Endothelial cell of umbilical vein (primary cell): Measurements from ENCODE around the gene TGFBR3. TPM values are rescaled to one million over a fixed set of nuclear protein-coding genes. Genes with fewer than 3 reads are reported as not detected.

Source experiments
- BruUV-seq: library from RNA; stranded (reverse); fragments of 400-500 nt; replicated peaks from 2 replicates; lab custom pipeline; 2021; lab: Mats Ljungman, UMichigan
- CTCF ChIA-PET: fragments of 300-600, 350-600 bp; sonication (Branson Sonifier 250); formaldehyde crosslinking; loops from one replicate; lab custom pipeline; 2021; ENCODE audit warnings: antibody characterized with exemption, inconsistent platforms; lab: Charles Lee
- POLR2A ChIA-PET: fragments of 300-600, 350-600 bp; sonication (Branson Sonifier 250); formaldehyde crosslinking; loops from one replicate; lab custom pipeline; 2021; ENCODE audit warnings: antibody characterized with exemption, inconsistent platforms; lab: Charles Lee
- DNase-seq: peaks from one replicate; pipeline ENCODE4 v3.0.0-alpha.2; 2011; ENCODE audit warnings: low read depth, low spot score
- FAIRE-seq: peaks from 2 replicates; lab custom pipeline; 2011; peaks lifted over from hg19 to GRCh38; lab: Jason Lieb, UNC
- H2AFZ ChIP-seq: 2 replicates; pipeline ENCODE4 v1.6.0; 2012; ENCODE audit warnings: low read depth, low read length, control low read depth, inconsistent platforms
- H3K27ac ChIP-seq: 2 replicates; pipeline ENCODE4 v1.5.1; 2011; ENCODE audit warnings: low read depth, mild to moderate bottlenecking, control low read depth, low read length, moderate library complexity; ENCODE audit not compliant: insufficient read depth
- H3K27me3 ChIP-seq, 2 experiments: 2 replicates each; pipeline versions ENCODE4 v1.6.0 to v1.6.1; 2011; ENCODE audit warnings: low read length in 2 of 2, mixed read lengths in 1 of 2; ENCODE audit not compliant: control insufficient read depth in 2 of 2, insufficient read depth in 2 of 2
- H3K36me3 ChIP-seq, 2 experiments: 2 replicates in 1 of 2; 3 replicates in 1 of 2; pipeline ENCODE4 v1.5.1; 2011; ENCODE audit warnings: low read length in 2 of 2, mild to moderate bottlenecking in 1 of 2, moderate library complexity in 1 of 2; ENCODE audit not compliant: control insufficient read depth in 2 of 2, insufficient read depth in 2 of 2; ENCODE audit errors: extremely low read depth in 1 of 2
- H3K4me1 ChIP-seq: 3 replicates; pipeline ENCODE4 v1.5.1; 2011; ENCODE audit warnings: mild to moderate bottlenecking, low read length; ENCODE audit not compliant: control insufficient read depth, insufficient read depth; ENCODE audit errors: extremely low read depth
- H3K4me2 ChIP-seq: 2 replicates; pipeline ENCODE4 v1.6.1; 2011; ENCODE audit warnings: low read length, control low read depth, mixed read lengths; ENCODE audit not compliant: insufficient read depth
- H3K4me3 ChIP-seq, 3 experiments: fragments of 200-600 bp in 1 of 3; sonication (generic), shearing (Covaris generic) in 1 of 3; replicated peaks in 1 of 3; 2 replicates each; pipeline ENCODE4 v1.5.1; 2011 to 2016; ENCODE audit warnings: control low read depth in 3 of 3, low read length in 3 of 3, mild to moderate bottlenecking in 2 of 3, inconsistent platforms in 1 of 3, low read depth in 1 of 3, moderate library complexity in 1 of 3; ENCODE audit not compliant: insufficient read depth in 1 of 3
- H3K79me2 ChIP-seq: 2 replicates; pipeline ENCODE4 v1.6.0; 2012; ENCODE audit warnings: low read length, inconsistent platforms; ENCODE audit not compliant: control insufficient read depth, insufficient read depth
- H3K9ac ChIP-seq: replicated peaks from 2 replicates; pipeline ENCODE3; 2011; ENCODE audit warnings: low read length, control low read depth; ENCODE audit not compliant: insufficient read depth; ENCODE audit errors: extremely low read depth
- H3K9me1 ChIP-seq: replicated peaks from 3 replicates; pipeline ENCODE4 v1.6.0; 2011; ENCODE audit warnings: mild to moderate bottlenecking, low read length; ENCODE audit not compliant: control insufficient read depth, insufficient read depth; ENCODE audit errors: extremely low read depth
- H3K9me3 ChIP-seq: replicated peaks from 2 replicates; pipeline ENCODE4 v1.5.1; 2012; ENCODE audit warnings: low read length, inconsistent platforms; ENCODE audit not compliant: control insufficient read depth, insufficient read depth
- H4K20me1 ChIP-seq: replicated peaks from 2 replicates; pipeline ENCODE3; 2011; ENCODE audit warnings: mild to moderate bottlenecking, low read length; ENCODE audit not compliant: control insufficient read depth, insufficient read depth; ENCODE audit errors: extremely low read depth
- CTCF ChIP-seq, 2 donors: IDR thresholded peaks; 1 replicate in 1 of 2; 2 replicates in 1 of 2; pipeline ENCODE4 v1.5.1; 2011; ENCODE audit warnings: low read length in 2 of 2, mild to moderate bottlenecking in 2 of 2, moderate library complexity in 2 of 2, control low read depth in 1 of 2, inconsistent platforms in 1 of 2, low read depth in 1 of 2; ENCODE audit not compliant: insufficient read depth in 1 of 2; ENCODE audit errors: extremely low read depth in 1 of 2
- EZH2 ChIP-seq: IDR thresholded peaks from 2 replicates; pipeline ENCODE4 v1.6.1; 2012; ENCODE audit warnings: borderline replicate concordance, low read depth, mild to moderate bottlenecking, moderate library complexity, low read length, inconsistent platforms; ENCODE audit not compliant: severe bottlenecking
- FOS ChIP-seq: IDR thresholded peaks from 2 replicates; pipeline ENCODE4 v1.6.1; 2011; ENCODE audit warnings: mild to moderate bottlenecking, low read length, moderate library complexity, borderline replicate concordance; ENCODE audit not compliant: insufficient read depth
- GATA2 ChIP-seq: IDR thresholded peaks from 2 replicates; pipeline ENCODE4 v1.7.0; 2011; ENCODE audit warnings: low read depth, mild to moderate bottlenecking, moderate library complexity, mixed read lengths, low read length; ENCODE audit not compliant: insufficient read length, insufficient read depth
- JUN ChIP-seq: IDR thresholded peaks from 2 replicates; pipeline ENCODE4 v1.6.1; 2011; ENCODE audit warnings: borderline replicate concordance, low read depth; ENCODE audit not compliant: insufficient read length, insufficient read depth
- MAX ChIP-seq: IDR thresholded peaks from 2 replicates; pipeline ENCODE4 v1.6.1; 2011; ENCODE audit not compliant: insufficient read depth, insufficient read length
- MYC ChIP-seq: IDR thresholded peaks from one replicate; pipeline ENCODE4 v1.6.1; 2011; ENCODE audit warnings: mild to moderate bottlenecking, low read depth, low read length
- POLR2A ChIP-seq: IDR thresholded peaks from 2 replicates; pipeline ENCODE4 v1.6.1; 2012; ENCODE audit warnings: low read depth, mild to moderate bottlenecking, control low read depth, low read length
- POLR2AphosphoS5 ChIP-seq: IDR thresholded peaks from 2 replicates; pipeline ENCODE4 v1.6.1; 2012; ENCODE audit warnings: low read depth, mild to moderate bottlenecking, control low read depth, low read length, moderate library complexity; ENCODE audit not compliant: insufficient read depth
- dilution Hi-C: fragments of 300-500 bp; cut with MboI; formaldehyde crosslinking; loops from one replicate; pipeline ENCODE4 v1.15.0; 2019; ENCODE audit warnings: low sequenced_read_pairs; ENCODE audit not compliant: extremely low pct_ligation_motif_present
- intact Hi-C: fragments of 100-400 bp; cut with micrococcal nuclease; formaldehyde crosslinking; loops from one replicate; pipeline ENCODE4 v1.10.0; 2022
- polyA plus RNA-seq, 4 experiments: library from polyadenylated mRNA; depleted of rRNA in 3 of 4; stranded (reverse) in 3 of 4; unstranded in 1 of 4; fragments of >200 nt; gene quantifications; 2 replicates each; pipeline versions ENCODE4 v1.2.1 to v1.2.3, GENCODE V29; 2011 to 2012; ENCODE audit warnings: missing spikeins in 1 of 4
- total RNA-seq: library from RNA; stranded (reverse); gene quantifications from 2 replicates; pipeline ENCODE4 v1.2.3, GENCODE V29; 2021

TGFBR3 gene
- total and polyA plus RNA-seq, 2 donors (not counting 3 experiments of a cell fraction or from before 2014, with no cell fraction given), result 8.0 to 13.4 TPM

DNA sequence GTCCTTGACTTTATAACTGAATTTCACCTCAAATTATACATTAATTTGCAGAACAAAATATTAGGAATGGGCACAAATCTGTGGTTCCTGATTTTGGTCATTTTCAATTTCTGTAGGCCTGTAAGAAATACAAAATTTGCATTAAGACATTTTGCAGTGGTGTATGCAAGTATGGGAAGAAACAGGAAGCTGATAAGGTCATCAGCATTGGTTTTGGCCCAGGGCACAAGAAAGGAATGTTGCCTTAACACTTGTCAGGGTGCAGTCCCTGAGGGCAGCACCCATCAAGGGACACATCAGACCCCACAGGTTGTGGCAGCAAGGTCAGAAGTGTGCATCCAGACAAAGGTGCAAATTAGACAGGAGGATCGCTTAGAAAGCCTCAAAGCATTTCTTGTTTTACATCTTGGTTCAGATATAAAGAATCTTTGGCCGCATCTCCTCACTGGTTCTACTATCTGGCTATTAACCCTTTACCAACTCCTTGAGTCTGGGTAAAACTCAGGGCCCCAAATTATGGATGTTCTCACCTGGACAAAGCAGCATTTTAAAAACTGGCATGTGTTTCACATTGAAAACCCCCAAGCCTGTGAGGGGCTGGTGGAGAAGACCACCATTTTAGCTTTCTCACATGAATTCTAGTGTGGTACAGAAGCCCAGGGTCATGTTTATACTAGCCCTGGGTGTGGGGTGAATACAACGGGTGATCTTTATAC is 202.9 kb downstream of the TGFBR3 start:
- dilution Hi-C loops (no loop called here), intact Hi-C loops (no loop called here)
- no peaks in the 10 kb centered on the region for H3K79me2 ChIP-seq
- H3K27ac ChIP-seq, result no peak overlapping the region
- ChIA-PET POLR2A (no interaction called here), CTCF (interaction anchor here (0.6 to 1.5 kb wide), 2 partner anchors 9 to 94 kb away, joined by 3 read pairs; no protein-coding TSS in a partner anchor)
- no peak overlapping the region for H3K4me2 ChIP-seq
- no peak for FAIRE-seq
- H3K4me1 ChIP-seq, result peaks cover 23% of the 10 kb centered on the region
- no peaks in the 10 kb centered on the region for H4K20me1 ChIP-seq
- H3K4me3 ChIP-seq, result no peak overlapping the region
- H3K9me3 ChIP-seq, result no peaks in the 10 kb centered on the region
- no peak overlapping the region for H3K9ac ChIP-seq
- H3K36me3 ChIP-seq, result peaks cover 0 to 7% of the 10 kb centered on the region in 2 experiments
- no peaks in the 10 kb centered on the region for H3K9me1 ChIP-seq
- no peak for DNase-seq
- H3K27me3 ChIP-seq, result no peaks in the 10 kb centered on the region
- H2AFZ ChIP-seq, result no peak overlapping the region
- no peak for TF ChIP-seq MAX
- no TSS peak for BruUV-seq

DNA sequence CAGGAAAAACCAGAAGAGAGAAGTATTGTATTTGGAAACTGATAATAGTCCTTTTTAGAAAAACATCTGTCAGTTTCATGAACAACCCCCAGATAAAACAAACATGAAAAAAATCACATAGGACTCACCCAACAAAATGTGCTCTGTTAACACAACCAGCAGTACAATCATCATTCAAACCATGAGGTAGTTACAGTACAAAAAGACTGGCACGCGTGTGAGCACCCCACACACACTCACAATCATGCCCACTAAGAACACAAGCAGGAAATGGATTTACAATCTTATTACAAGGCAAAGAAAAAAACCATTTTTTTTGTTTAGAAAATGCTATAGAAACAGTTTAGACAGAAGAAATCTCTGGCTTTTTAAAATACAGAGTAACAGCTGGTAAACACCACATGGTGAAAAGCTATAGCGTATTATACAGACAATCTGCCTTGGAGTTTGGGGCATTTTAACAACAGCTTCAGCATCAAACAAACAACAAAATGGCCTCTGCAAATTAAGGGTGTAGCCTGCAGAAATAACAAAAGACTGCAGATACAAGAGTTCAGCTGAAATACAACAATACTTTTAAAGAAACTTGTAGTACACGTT is 205.3 kb downstream of the TGFBR3 start:
- ChIA-PET CTCF (interaction anchor here (1.6 kb wide), 1 partner anchor 9 kb away, joined by 8 read pairs; no protein-coding TSS in a partner anchor), POLR2A (no interaction called here)
- no peak for FAIRE-seq
- Histone ChIP-seq H3K36me3 (peaks cover 0 to 7% of the 10 kb centered on the region in 2 experiments), H3K4me3 (no peak overlapping the region), H3K27me3 (no peaks in the 10 kb centered on the region), H3K27ac (no peak overlapping the region), H4K20me1 (no peaks in the 10 kb centered on the region), H3K4me2 (no peak overlapping the region), H2AFZ (no peak overlapping the region), H3K79me2 (no peaks in the 10 kb centered on the region), H3K9me3 (no peaks in the 10 kb centered on the region), H3K9me1 (no peaks in the 10 kb centered on the region), H3K4me1 (peaks cover 9% of the 10 kb centered on the region), H3K9ac (no peak overlapping the region)
- dilution Hi-C loops, result no loop called here
- TF ChIP-seq MAX, result no peak
- TF ChIP-seq POLR2AphosphoS5, result no peak
- TF ChIP-seq POLR2A, result no peak
- TF ChIP-seq EZH2, result no peak
- no peak for TF ChIP-seq FOS
- TF ChIP-seq JUN, result no peak
- TF ChIP-seq MYC, result no peak
- no peak for TF ChIP-seq GATA2
- TF ChIP-seq CTCF (IDR thresholded peaks at IDR 0.05; ENCODE audit: extremely low read depth in 1 of 2, insufficient read depth in 1 of 2, low read depth in 1 of 2, low read length in 2 of 2), result no peak
- BruUV-seq, result no TSS peak
- DNase-seq, result no peak
- intact Hi-C loops, result no loop called here
